Gastrocnemius medialis (tissue), 4 donors: ENCODE measurements around the gene KHK.

Experiments used
- CTCF ChIP-seq, 5 experiments: fragments of 450-650 bp in 3 of 5; fragments of 200-600 bp in 2 of 5; sonication (generic) in 2 of 5; IDR thresholded peaks in 4 of 5; conservative IDR thresholded peaks in 1 of 5; 1 replicate in 4 of 5; 2 replicates in 1 of 5; pipeline ENCODE4 v1.5.1; 2016 to 2019; ENCODE audit warnings: antibody characterized with exemption in 5 of 5, mild to moderate bottlenecking in 3 of 5, moderate library complexity in 3 of 5
- POLR2A ChIP-seq, 2 donors: fragments of 450-650 bp; IDR thresholded peaks; one replicate each; pipeline ENCODE4 v1.6.1; 2017; ENCODE audit warnings: antibody characterized with exemption in 2 of 2, mild to moderate bottlenecking in 2 of 2, moderate library complexity in 2 of 2

GRCh38 chr2:27053776-27054175 is 32.8 kb upstream of the KHK start:
- TF ChIP-seq CTCF (IDR thresholded peaks at IDR 0.05 in 4 of 5, conservative IDR thresholded peaks at IDR 0.05 in 1 of 5), result no peak
- TF ChIP-seq POLR2A (IDR thresholded peaks at IDR 0.05), result no peak
